ENCODE results near the gene SIRT3. TPM values are rescaled to one million over a fixed set of nuclear protein-coding genes. Genes with fewer than 3 reads are reported as not detected.
"Not testable (repeated sequence)": the region's sequence is repeated elsewhere in the genome, so short reads cannot be mapped to it uniquely, and the experiment has no call there.

The SIRT3 gene
- total and polyA plus RNA-seq, 2 experiments from 2014 or later, result 11.2 to 23.4 TPM

DNA sequence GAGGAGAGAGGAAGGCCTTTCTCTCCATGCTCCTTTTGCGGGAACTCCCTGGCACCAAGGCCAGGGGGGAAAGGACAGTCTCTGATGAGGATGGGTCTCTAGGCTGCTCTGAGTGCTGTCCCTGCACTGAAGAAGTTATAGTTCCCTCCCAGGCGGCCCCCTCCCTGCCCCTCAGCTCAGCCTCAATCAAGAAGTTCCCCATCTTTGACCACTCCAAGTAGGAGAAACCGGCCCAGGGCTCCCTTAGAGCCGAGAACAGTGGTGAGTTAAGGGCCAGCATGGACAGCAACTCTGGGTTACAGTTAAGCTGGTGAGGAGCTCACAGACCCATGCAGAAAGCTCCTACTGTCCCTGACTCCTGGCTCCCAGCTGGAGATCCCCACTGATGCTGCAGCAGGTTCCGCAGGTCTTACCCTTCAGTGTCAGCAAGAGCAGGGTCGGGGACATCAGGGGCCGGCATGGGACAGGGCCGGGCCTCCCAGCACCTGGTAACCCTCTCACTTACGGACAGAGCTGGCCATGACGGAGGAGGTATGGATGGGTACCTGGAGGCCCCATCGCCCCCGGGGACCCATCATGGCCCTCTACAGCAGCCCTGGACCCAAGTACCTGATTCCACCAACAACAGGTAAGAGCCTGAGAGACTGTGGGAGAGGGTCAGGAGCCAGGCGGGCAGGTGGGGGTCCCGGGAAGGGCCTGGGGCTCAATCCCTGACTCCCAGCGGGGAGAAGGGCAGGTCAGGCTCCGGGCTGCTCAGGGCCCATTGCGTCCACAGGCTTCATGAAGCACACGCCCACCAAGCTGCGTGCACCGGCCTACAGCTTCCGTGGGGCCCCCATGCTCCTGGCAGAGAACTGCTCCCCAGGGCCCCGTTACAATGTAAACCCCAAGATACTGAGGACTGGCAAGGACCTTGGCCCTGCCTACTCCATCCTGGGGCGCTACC is 39.1 kb downstream of the SIRT3 start:
- 88% methylated on average over 23 of the region's 23 CpGs for WGBS (ENCODE audit: low lambda C conversion rate, missing lambda C conversion rate)
- no peaks in the 10 kb centered on the region for H3K4me1 ChIP-seq (ENCODE audit: insufficient read depth)
- H2AFZ ChIP-seq, result no peak overlapping the region
- H3K36me3 ChIP-seq (replicated peaks; ENCODE audit: insufficient read depth, low read depth), result no peaks in the 10 kb centered on the region
- TF ChIP-seq EZH2phosphoT487 (IDR thresholded peaks at IDR 0.05; ENCODE audit: low read depth, severe bottlenecking, unreplicated experiment) (no peak), EZH2 (IDR thresholded peaks at IDR 0.05; ENCODE audit: borderline replicate concordance) (no peak)
- TF ChIP-seq, protein P1, sequence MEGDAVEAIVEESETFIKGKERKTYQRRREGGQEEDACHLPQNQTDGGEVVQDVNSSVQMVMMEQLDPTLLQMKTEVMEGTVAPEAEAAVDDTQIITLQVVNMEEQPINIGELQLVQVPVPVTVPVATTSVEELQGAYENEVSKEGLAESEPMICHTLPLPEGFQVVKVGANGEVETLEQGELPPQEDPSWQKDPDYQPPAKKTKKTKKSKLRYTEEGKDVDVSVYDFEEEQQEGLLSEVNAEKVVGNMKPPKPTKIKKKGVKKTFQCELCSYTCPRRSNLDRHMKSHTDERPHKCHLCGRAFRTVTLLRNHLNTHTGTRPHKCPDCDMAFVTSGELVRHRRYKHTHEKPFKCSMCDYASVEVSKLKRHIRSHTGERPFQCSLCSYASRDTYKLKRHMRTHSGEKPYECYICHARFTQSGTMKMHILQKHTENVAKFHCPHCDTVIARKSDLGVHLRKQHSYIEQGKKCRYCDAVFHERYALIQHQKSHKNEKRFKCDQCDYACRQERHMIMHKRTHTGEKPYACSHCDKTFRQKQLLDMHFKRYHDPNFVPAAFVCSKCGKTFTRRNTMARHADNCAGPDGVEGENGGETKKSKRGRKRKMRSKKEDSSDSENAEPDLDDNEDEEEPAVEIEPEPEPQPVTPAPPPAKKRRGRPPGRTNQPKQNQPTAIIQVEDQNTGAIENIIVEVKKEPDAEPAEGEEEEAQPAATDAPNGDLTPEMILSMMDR (IDR thresholded peaks at IDR 0.05; ENCODE audit: poor library complexity), result no peak
- H3K4me2 ChIP-seq, result no peak overlapping the region
- H4K20me1 ChIP-seq (ENCODE audit: insufficient read depth, poor library complexity, severe bottlenecking), result peaks cover under 1% of the 10 kb centered on the region
- H3K4me3 ChIP-seq, result no peak overlapping the region
- no peaks in the 10 kb centered on the region for H3K9me2 ChIP-seq (replicated peaks; ENCODE audit: insufficient read depth)
- no peak overlapping the region for H3K27ac ChIP-seq
- no peaks in the 10 kb centered on the region for H3K79me2 ChIP-seq
- DNase-seq (ENCODE audit: low spot score), result no peak
- no peaks in the 10 kb centered on the region for H3K27me3 ChIP-seq
- no peaks in the 10 kb centered on the region for H3K9me3 ChIP-seq (ENCODE audit: low read depth)

DNA sequence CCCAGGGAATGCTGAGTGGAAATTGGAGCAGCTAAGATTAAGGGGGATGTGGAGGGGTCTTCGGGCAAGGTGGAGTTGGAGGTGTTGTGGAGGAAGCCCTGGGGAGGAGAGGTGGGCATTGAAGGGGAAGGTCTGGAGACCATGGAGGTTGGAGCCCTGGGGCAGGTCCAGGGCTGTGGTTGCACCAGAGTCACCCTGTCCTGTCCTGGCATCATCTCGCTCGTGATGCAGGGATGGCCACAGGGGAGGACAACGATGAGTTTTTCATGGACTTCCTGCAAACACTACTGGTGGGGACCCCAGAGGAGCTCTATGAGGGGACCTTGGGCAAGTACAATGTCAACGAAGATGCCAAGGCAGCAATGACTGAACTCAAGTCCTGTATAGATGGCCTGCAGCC is 42.7 kb downstream of the SIRT3 start:
- not testable (repeated sequence) for H3K36me3 ChIP-seq (replicated peaks; ENCODE audit: insufficient read depth, low read depth); DNase-seq (ENCODE audit: low spot score); H2AFZ ChIP-seq; H3K79me2 ChIP-seq; H3K4me2 ChIP-seq; H3K4me1 ChIP-seq (ENCODE audit: insufficient read depth); H3K9me3 ChIP-seq (ENCODE audit: low read depth); H3K27ac ChIP-seq; H3K9me2 ChIP-seq (replicated peaks; ENCODE audit: insufficient read depth); H3K4me3 ChIP-seq; H4K20me1 ChIP-seq (ENCODE audit: insufficient read depth, poor library complexity, severe bottlenecking); H3K27me3 ChIP-seq
- WGBS (ENCODE audit: low lambda C conversion rate, missing lambda C conversion rate), result 78% methylated on average over 5 of the region's 5 CpGs

DNA sequence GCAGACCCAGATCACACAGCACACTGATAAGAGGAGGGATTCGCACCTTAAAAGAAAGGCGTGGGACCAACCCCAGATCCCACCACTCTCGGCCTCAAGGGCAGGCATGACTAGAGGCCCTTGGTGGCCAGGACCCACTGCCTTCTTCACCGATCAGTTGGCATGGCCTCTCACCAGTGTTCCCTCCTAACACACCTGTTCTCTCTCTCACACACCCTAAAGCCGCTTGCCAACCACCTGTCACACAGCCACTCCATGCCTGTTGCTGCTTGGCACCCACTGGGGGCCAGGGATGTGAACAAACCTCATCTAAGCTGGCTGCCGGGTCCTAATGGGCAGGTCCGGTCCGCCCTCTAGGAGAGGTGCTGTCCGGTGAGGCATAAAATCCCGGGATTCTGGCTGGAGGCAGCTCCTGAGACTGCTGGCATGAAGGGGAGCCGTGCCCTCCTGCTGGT is 43.4 kb downstream of the SIRT3 start, which contains the start of gene SCGB1C1:
Gene SCGB1C1, plus strand, starts transcription at position 405 of the 455 bp plus-strand sequence. Its CDS starts 22 bp downstream, at position 427.
- H3K4me1 ChIP-seq (ENCODE audit: insufficient read depth); H3K27ac ChIP-seq; H3K79me2 ChIP-seq; DNase-seq (ENCODE audit: low spot score); H3K9me3 ChIP-seq (ENCODE audit: low read depth); H3K4me2 ChIP-seq; H3K9me2 ChIP-seq (replicated peaks; ENCODE audit: insufficient read depth); H3K27me3 ChIP-seq; H3K4me3 ChIP-seq; H2AFZ ChIP-seq; H3K36me3 ChIP-seq (replicated peaks; ENCODE audit: insufficient read depth, low read depth); H4K20me1 ChIP-seq (ENCODE audit: insufficient read depth, poor library complexity, severe bottlenecking): not testable (repeated sequence)
- WGBS (ENCODE audit: low lambda C conversion rate, missing lambda C conversion rate), result 96% methylated on average over 3 of the region's 11 CpGs

DNA sequence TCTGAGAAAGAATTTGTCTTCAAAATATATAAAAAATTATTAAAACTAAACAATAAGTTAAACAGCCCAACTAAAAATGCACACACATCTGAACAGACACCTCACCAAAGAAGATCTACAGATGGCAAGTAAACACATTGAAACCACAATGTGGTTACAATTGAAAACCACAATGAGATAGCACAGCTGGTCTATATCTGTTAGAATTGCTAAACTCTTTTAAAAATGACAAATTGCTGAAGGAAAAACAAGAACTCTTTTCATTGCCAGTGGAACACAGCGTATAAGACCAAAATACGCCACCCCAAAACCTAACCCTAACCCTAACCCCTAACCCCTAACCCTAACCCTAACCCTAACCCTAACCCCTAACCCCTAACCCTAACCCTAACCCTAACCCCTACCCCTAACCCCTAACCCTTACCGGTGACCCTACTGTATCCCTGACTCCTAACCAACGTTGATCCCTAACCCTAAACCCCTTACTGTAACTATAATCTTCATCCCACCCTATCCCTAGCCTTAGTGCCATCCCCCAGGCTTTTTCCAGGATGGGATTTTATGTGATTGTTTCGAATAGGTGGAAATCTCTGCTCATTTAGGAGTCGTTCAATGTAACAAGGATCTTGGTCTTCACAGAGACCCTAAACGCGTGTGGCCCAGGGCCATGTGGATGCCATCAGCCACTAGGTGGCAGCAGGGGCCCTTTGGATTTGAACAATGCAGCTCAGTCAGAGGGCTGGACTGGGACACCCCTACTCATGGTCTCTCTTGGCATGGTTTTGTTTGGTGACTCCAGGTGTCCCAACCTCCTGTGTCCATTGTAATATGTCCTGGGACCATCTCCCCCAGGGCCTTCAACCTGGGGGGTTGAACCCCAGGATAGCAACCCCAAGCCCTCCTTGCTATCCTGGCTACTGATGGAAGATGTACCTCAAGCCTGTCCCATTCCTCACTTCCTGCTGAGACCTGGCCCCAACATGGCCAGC is 44.4 kb downstream of the SIRT3 start:
- H3K9me2 ChIP-seq (replicated peaks; ENCODE audit: insufficient read depth); H3K27me3 ChIP-seq; DNase-seq (ENCODE audit: low spot score); H3K4me3 ChIP-seq; H3K36me3 ChIP-seq (replicated peaks; ENCODE audit: insufficient read depth, low read depth); H3K4me2 ChIP-seq; H3K27ac ChIP-seq; H3K4me1 ChIP-seq (ENCODE audit: insufficient read depth); H3K9me3 ChIP-seq (ENCODE audit: low read depth); H4K20me1 ChIP-seq (ENCODE audit: insufficient read depth, poor library complexity, severe bottlenecking); H3K79me2 ChIP-seq; H2AFZ ChIP-seq: not testable (repeated sequence)
- TF ChIP-seq, protein P1 (IDR thresholded peaks at IDR 0.05; ENCODE audit: poor library complexity), result peak; percentile 15
- WGBS (ENCODE audit: low lambda C conversion rate, missing lambda C conversion rate), result 96% methylated on average over 4 of the region's 8 CpGs

DNA sequence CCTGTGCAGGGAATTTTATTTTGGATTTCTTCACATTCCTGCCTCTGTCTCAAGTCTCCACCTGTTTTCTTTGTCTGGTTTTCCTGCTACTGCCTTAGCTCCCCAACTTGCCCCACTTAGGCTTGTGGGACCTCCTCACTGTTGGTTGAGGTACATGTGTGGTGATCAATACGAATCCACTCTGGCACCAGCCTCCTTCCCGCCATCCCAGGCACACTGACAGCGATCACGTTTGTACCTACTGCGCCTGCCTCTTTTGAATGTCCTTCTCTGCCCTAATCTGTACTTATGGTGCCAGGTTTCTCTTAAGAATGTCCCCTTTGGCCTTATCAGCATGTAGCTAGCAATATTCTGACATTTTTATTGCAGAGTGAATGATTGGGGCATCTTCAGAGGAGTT is 45.6 kb downstream of the SIRT3 start:
- not testable (repeated sequence) for DNase-seq (ENCODE audit: low spot score); H3K9me3 ChIP-seq (ENCODE audit: low read depth); H3K36me3 ChIP-seq (replicated peaks; ENCODE audit: insufficient read depth, low read depth); H3K27me3 ChIP-seq; H3K4me3 ChIP-seq; H2AFZ ChIP-seq; H4K20me1 ChIP-seq (ENCODE audit: insufficient read depth, poor library complexity, severe bottlenecking); H3K27ac ChIP-seq; H3K4me2 ChIP-seq; H3K4me1 ChIP-seq (ENCODE audit: insufficient read depth); H3K9me2 ChIP-seq (replicated peaks; ENCODE audit: insufficient read depth); H3K79me2 ChIP-seq
- 85% methylated on average over 5 of the region's 5 CpGs for WGBS (ENCODE audit: low lambda C conversion rate, missing lambda C conversion rate)

DNA sequence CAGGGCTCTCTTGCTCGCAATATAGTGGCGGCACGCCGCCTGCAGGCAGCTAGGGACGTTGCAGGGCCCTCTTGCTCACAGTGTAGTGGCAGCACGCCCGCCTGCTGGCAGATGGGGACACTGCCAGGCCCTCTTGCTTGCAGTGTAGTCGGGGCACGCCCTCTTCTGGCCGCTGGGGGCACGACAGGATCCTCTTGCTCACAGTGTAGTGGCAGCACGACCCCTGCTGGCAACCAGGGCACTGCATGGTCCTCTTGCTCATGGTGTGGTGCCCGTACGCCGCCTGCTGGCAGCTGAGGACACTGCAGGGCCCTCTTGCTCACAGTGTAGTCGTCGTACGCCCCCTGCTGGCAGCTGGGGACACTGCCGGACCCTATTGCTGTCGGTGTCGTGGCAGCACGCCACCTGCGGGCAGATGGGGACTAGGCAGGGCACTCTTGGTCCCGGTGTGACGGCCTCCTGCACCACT is 46.3 kb downstream of the SIRT3 start:
- not testable (repeated sequence) for H3K4me2 ChIP-seq; H3K36me3 ChIP-seq (replicated peaks; ENCODE audit: insufficient read depth, low read depth); H3K79me2 ChIP-seq; H3K27me3 ChIP-seq; H3K27ac ChIP-seq; DNase-seq (ENCODE audit: low spot score); H4K20me1 ChIP-seq (ENCODE audit: insufficient read depth, poor library complexity, severe bottlenecking); H3K4me3 ChIP-seq; H3K9me2 ChIP-seq (replicated peaks; ENCODE audit: insufficient read depth); H3K4me1 ChIP-seq (ENCODE audit: insufficient read depth); H2AFZ ChIP-seq; H3K9me3 ChIP-seq (ENCODE audit: low read depth)
- 87% methylated on average over 10 of the region's 25 CpGs for WGBS (ENCODE audit: low lambda C conversion rate, missing lambda C conversion rate)

Measured in hepatocyte (in vitro differentiated cells).